K562 (cell line): ENCODE data around the gene RNF40. TPM values are rescaled to one million over a fixed set of nuclear protein-coding genes. Genes with fewer than 3 reads are reported as not detected.

Experiments used
- CUX1 ChIP-seq: fragments of 200-800 bp; sonication (Bioruptor generic); IDR thresholded peaks from 2 replicates; pipeline ENCODE4 v1.6.1; 2016; ENCODE audit warnings: missing genetic modification characterization, missing compliant biosample characterization
- GABPB2 ChIP-seq: fragments of 250-450 bp; sonication (Bioruptor Pico); conservative IDR thresholded peaks from 2 replicates; pipeline ENCODE4 v1.5.1; 2021; ENCODE audit warnings: mild to moderate bottlenecking
- RUNX1 ChIP-seq: sonication (generic); IDR thresholded peaks from 2 replicates; pipeline ENCODE4 v1.6.1; 2016; ENCODE audit warnings: antibody characterized with exemption, low read depth
- SRSF3 ChIP-seq: fragments of 200-400 bp; formaldehyde crosslinking; IDR thresholded peaks from 2 replicates; pipeline ENCODE4 v1.6.1; 2016; ENCODE audit warnings: mild to moderate bottlenecking, low read length, moderate library complexity; ENCODE audit not compliant: insufficient read depth
- TGIF2 ChIP-seq: sonication (generic); formaldehyde crosslinking; IDR thresholded peaks from 2 replicates; pipeline ENCODE4 v1.8.1; 2022; ENCODE audit warnings: mild to moderate bottlenecking, missing genetic modification reagents, moderate library complexity
- ZNF121 ChIP-seq: sonication (generic); formaldehyde crosslinking; conservative IDR thresholded peaks from 2 replicates; pipeline ENCODE4 v1.8.0; 2022; ENCODE audit warnings: missing genetic modification reagents
- polyA plus RNA-seq, 8 experiments: library from polyadenylated mRNA; depleted of rRNA in 4 of 8; stranded (reverse) in 5 of 8; unstranded in 3 of 8; fragments of >200 nt; fragmentation: Nextera tagmentation in 2 of 8; fragmentation: Illumina TruSeq in 1 of 8; extraction: Ambion mirVana in 2 of 8; extraction: Trizol in 1 of 8; gene quantifications; 2 replicates each; pipeline versions ENCODE4 v1.2.1 to v1.2.3, GENCODE V29; 2011 to 2014; ENCODE audit warnings: inconsistent platforms in 1 of 8, missing spikeins in 1 of 8
- total RNA-seq, 7 experiments: library from RNA; depleted of rRNA in 6 of 7; stranded (reverse); fragments of >200 nt in 6 of 7; fragmentation: Illumina TruSeq in 2 of 7; extraction: Trizol in 2 of 7; gene quantifications; 2 replicates each; pipeline versions ENCODE4 v1.2.1 to v1.2.3, GENCODE V29; 2011 to 2021; ENCODE audit warnings: low replicate concordance in 1 of 7
- TF ChIP-seq, protein P1 (sequence below): fragments of 450-650 bp; IDR thresholded peaks from 2 replicates; pipeline ENCODE4 v1.6.1; 2016; ENCODE audit warnings: low read depth
- TF ChIP-seq, protein P2 (sequence below): fragments of 450-650 bp; IDR thresholded peaks from one replicate; pipeline ENCODE4 v1.6.1; 2018; ENCODE audit warnings: mild to moderate bottlenecking, moderate library complexity; ENCODE audit not compliant: partially characterized antibody
- TF ChIP-seq, protein P3 (sequence below), 3 experiments: fragments of 200-800 bp in 1 of 3; sonication (Bioruptor generic) in 1 of 3; sonication (generic) in 1 of 3; formaldehyde crosslinking in 1 of 3; IDR thresholded peaks; 2 replicates each; pipeline versions ENCODE4 v1.6.1 to v1.8.0; 2016 to 2022; ENCODE audit warnings: mild to moderate bottlenecking in 2 of 3, missing compliant biosample characterization in 2 of 3, missing genetic modification characterization in 2 of 3, missing genetic modification reagents in 1 of 3

RNF40 gene
- total and polyA plus RNA-seq, 9 of the 15 experiments (the other 6 are each of a cell fraction or from before 2014, with no cell fraction given) = 6.2 to 129 (median 81.5) TPM

- TF ChIP-seq, protein P1, sequence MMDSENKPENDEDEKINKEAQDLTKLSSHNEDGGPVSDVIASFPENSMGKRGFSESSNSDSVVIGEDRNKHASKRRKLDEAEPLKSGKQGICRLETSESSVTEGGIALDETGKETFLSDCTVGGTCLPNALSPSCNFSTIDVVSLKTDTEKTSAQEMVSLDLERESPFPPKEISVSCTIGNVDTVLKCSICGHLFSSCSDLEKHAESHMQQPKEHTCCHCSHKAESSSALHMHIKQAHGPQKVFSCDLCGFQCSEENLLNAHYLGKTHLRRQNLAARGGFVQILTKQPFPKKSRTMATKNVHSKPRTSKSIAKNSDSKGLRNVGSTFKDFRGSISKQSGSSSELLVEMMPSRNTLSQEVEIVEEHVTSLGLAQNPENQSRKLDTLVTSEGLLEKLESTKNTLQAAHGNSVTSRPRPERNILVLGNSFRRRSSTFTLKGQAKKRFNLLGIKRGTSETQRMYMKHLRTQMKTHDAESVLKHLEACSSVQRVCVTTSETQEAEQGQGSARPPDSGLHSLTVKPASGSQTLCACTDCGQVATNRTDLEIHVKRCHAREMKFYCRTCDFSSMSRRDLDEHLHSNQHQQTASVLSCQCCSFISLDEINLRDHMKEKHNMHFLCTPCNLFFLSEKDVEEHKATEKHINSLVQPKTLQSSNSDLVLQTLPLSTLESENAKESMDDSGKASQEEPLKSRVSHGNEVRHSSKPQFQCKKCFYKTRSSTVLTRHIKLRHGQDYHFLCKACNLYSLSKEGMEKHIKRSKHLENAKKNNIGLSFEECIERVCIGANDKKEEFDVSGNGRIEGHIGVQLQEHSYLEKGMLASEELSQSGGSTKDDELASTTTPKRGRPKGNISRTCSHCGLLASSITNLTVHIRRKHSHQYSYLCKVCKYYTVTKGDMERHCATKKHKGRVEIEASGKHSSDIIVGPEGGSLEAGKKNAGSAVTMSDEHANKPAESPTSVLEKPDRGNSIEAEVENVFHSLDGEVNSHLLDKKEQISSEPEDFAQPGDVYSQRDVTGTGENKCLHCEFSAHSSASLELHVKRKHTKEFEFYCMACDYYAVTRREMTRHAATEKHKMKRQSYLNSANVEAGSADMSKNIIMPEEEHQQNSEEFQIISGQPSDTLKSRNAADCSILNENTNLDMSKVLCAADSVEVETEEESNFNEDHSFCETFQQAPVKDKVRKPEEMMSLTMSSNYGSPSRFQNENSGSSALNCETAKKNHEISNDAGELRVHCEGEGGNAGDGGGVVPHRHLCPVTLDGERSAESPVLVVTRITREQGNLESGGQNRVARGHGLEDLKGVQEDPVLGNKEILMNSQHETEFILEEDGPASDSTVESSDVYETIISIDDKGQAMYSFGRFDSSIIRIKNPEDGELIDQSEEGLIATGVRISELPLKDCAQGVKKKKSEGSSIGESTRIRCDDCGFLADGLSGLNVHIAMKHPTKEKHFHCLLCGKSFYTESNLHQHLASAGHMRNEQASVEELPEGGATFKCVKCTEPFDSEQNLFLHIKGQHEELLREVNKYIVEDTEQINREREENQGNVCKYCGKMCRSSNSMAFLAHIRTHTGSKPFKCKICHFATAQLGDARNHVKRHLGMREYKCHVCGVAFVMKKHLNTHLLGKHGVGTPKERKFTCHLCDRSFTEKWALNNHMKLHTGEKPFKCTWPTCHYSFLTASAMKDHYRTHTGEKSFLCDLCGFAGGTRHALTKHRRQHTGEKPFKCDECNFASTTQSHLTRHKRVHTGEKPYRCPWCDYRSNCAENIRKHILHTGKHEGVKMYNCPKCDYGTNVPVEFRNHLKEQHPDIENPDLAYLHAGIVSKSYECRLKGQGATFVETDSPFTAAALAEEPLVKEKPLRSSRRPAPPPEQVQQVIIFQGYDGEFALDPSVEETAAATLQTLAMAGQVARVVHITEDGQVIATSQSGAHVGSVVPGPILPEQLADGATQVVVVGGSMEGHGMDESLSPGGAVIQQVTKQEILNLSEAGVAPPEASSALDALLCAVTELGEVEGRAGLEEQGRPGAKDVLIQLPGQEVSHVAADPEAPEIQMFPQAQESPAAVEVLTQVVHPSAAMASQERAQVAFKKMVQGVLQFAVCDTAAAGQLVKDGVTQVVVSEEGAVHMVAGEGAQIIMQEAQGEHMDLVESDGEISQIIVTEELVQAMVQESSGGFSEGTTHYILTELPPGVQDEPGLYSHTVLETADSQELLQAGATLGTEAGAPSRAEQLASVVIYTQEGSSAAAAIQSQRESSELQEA = no peak
- TF ChIP-seq RUNX1 (no peak), SRSF3 (no peak), CUX1 (no peak), ZNF121 (CRISPR knock-in tag) (no peak), TGIF2 (CRISPR knock-in tag) (no peak), GABPB2 (no peak)
- TF ChIP-seq, protein P2, sequence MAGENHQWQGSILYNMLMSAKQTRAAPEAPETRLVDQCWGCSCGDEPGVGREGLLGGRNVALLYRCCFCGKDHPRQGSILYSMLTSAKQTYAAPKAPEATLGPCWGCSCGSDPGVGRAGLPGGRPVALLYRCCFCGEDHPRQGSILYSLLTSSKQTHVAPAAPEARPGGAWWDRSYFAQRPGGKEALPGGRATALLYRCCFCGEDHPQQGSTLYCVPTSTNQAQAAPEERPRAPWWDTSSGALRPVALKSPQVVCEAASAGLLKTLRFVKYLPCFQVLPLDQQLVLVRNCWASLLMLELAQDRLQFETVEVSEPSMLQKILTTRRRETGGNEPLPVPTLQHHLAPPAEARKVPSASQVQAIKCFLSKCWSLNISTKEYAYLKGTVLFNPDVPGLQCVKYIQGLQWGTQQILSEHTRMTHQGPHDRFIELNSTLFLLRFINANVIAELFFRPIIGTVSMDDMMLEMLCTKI = no peak
- TF ChIP-seq, protein P3, sequence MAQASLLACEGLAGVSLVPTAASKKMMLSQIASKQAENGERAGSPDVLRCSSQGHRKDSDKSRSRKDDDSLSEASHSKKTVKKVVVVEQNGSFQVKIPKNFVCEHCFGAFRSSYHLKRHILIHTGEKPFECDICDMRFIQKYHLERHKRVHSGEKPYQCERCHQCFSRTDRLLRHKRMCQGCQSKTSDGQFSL (CRISPR knock-in tag; IDR thresholded peaks at IDR 0.05) = peak; percentile 96
- TF ChIP-seq, protein P3 (tag; IDR thresholded peaks at IDR 0.05) = peak in 1 of 2 experiments; percentile 73; a peak in 1 of 4 replicates
Observed at GRCh38 chr16:30761928-30762902, at the start of gene RNF40, which contains the start of gene CFAP119 (continued).
